A673 (cell line): Measurements from ENCODE around the gene MYL3. TPM values are rescaled to one million over a fixed set of nuclear protein-coding genes. Genes with fewer than 3 reads are reported as not detected.

ENCODE experiments used
- BruUV-seq: library from RNA; stranded (reverse); fragments of 400-500 nt; replicated peaks from 2 replicates; lab custom pipeline; 2021; lab: Mats Ljungman, UMichigan
- CTCF ChIA-PET: fragments of 300-600 bp; sonication (Branson Sonifier 250); formaldehyde crosslinking; loops from one replicate; lab custom pipeline; 2022; ENCODE audit warnings: antibody characterized with exemption; lab: Charles Lee
- POLR2A ChIA-PET: fragments of 300-600 bp; sonication (Branson Sonifier 250); formaldehyde crosslinking; loops from one replicate; lab custom pipeline; 2022; ENCODE audit warnings: antibody characterized with exemption; ENCODE audit not compliant: low non-redundant PET; lab: Charles Lee
- DNase-seq: peaks from one replicate; pipeline ENCODE4 v3.0.0-alpha.2; 2015; ENCODE audit warnings: low spot score
- H3K27ac ChIP-seq: fragments of 200-600 bp; sonication (generic); 2 replicates; pipeline ENCODE4 v1.5.1; 2016; ENCODE audit warnings: mixed run types, low read depth, mild to moderate bottlenecking, mixed read lengths, antibody characterized with exemption, low read length; ENCODE audit not compliant: poor library complexity, severe bottlenecking
- H3K27me3 ChIP-seq: fragments of 200-600 bp; sonication (generic); replicated peaks from 2 replicates; pipeline ENCODE4 v1.6.1; 2017; ENCODE audit warnings: mixed run types, low read depth, mild to moderate bottlenecking, mixed read lengths, antibody characterized with exemption, low read length; ENCODE audit not compliant: insufficient read depth, poor library complexity
- H3K36me3 ChIP-seq: fragments of 200-600 bp; sonication (generic); 2 replicates; pipeline ENCODE4 v1.6.1; 2016; ENCODE audit warnings: mixed run types, mild to moderate bottlenecking, mixed read lengths, antibody characterized with exemption, low read length; ENCODE audit not compliant: insufficient read depth, poor library complexity, severe bottlenecking
- H3K4me1 ChIP-seq: fragments of 200-600 bp; sonication (generic); 2 replicates; pipeline ENCODE4 v1.6.1; 2017; ENCODE audit warnings: mixed run types, mild to moderate bottlenecking, mixed read lengths, antibody characterized with exemption, low read length; ENCODE audit not compliant: insufficient read depth, poor library complexity, severe bottlenecking
- H3K4me3 ChIP-seq: fragments of 200-600 bp; sonication (generic); 2 replicates; pipeline ENCODE4 v1.5.1; 2016; ENCODE audit warnings: low read depth, mixed run types, mild to moderate bottlenecking, mixed read lengths, low read length; ENCODE audit not compliant: poor library complexity, severe bottlenecking
- H3K9me3 ChIP-seq: fragments of 200-600 bp; sonication (generic); 2 replicates; pipeline ENCODE4 v1.6.1; 2016; ENCODE audit warnings: mixed run types, low read depth, mild to moderate bottlenecking, mixed read lengths, antibody characterized with exemption, low read length; ENCODE audit not compliant: poor library complexity, severe bottlenecking
- CTCF ChIP-seq: fragments of 300-800, 200-600 bp; sonication (generic); conservative IDR thresholded peaks from 2 replicates; pipeline ENCODE4 v1.5.1; 2017; ENCODE audit warnings: low read depth, mild to moderate bottlenecking, antibody characterized with exemption, low read length, moderate library complexity, mixed read lengths
- EZH2 ChIP-seq: fragments of 200-600 bp; sonication (generic); IDR thresholded peaks from 2 replicates; pipeline ENCODE4 v1.6.1; 2017; ENCODE audit warnings: borderline replicate concordance, low read depth, mild to moderate bottlenecking, mixed read lengths, antibody characterized with exemption, low read length; ENCODE audit not compliant: poor library complexity, severe bottlenecking
- intact Hi-C: fragments of 100-400 bp; cut with micrococcal nuclease; formaldehyde crosslinking; loops from one replicate; pipeline ENCODE4 v1.10.0; 2022; ENCODE audit not compliant: unreplicated experiment
- total RNA-seq: library from RNA; stranded (reverse); gene quantifications from 2 replicates; pipeline ENCODE4 v1.2.3, GENCODE V29; 2021

The MYL3 gene
- total RNA-seq, 1 experiment from 2014 or later: not detected

- intact Hi-C loops: no loop called here
- no peak overlapping the region for H3K27ac ChIP-seq
- H3K36me3 ChIP-seq: no peaks in the 10 kb centered on the region
- BruUV-seq: no TSS peak
- no peaks in the 10 kb centered on the region for H3K9me3 ChIP-seq
- no peak overlapping the region for H3K4me3 ChIP-seq
- H3K27me3 ChIP-seq: no peaks in the 10 kb centered on the region
- DNase-seq: no peak
- H3K4me1 ChIP-seq: no peaks in the 10 kb centered on the region
- TF ChIP-seq EZH2: no peak
- TF ChIP-seq CTCF: no peak
- ChIA-PET CTCF (no interaction called here), POLR2A (no interaction called here)
Measured at GRCh38 chr3:46851364-46852333, 11.6 kb downstream of the MYL3 start.

GRCh38 chr3:46850468-46850779 is 12.8 kb downstream of the MYL3 start:
- CTCF ChIA-PET: no interaction called here
- TF ChIP-seq EZH2 (no peak), CTCF (no peak)
- H3K27ac ChIP-seq: no peak overlapping the region
- intact Hi-C loops: no loop called here
- H3K4me3 ChIP-seq: no peak overlapping the region
- H3K9me3 ChIP-seq: no peaks in the 10 kb centered on the region
- no TSS peak for BruUV-seq
- no peaks in the 10 kb centered on the region for H3K36me3 ChIP-seq
- DNase-seq: no peak
- H3K27me3 ChIP-seq: no peaks in the 10 kb centered on the region
- no peaks in the 10 kb centered on the region for H3K4me1 ChIP-seq
- POLR2A ChIA-PET: no interaction called here

- ChIA-PET POLR2A (interaction anchor here (0.6 kb wide), 1 partner anchor 527 kb away, joined by 3 read pairs; no protein-coding TSS in a partner anchor), CTCF (no interaction called here)
- DNase-seq: no peak
- BruUV-seq: no TSS peak
- no peaks in the 10 kb centered on the region for H3K4me1 ChIP-seq
- H3K9me3 ChIP-seq: no peaks in the 10 kb centered on the region
- H3K27me3 ChIP-seq: no peaks in the 10 kb centered on the region
- no peaks in the 10 kb centered on the region for H3K36me3 ChIP-seq
- no peak overlapping the region for H3K27ac ChIP-seq
- H3K4me3 ChIP-seq: no peak overlapping the region
- no peak for TF ChIP-seq EZH2
- no peak for TF ChIP-seq CTCF
- intact Hi-C loops: no loop called here
Measured at GRCh38 chr3:46849686-46850467, 13.4 kb downstream of the MYL3 start.
